GM18505 (cell line): ENCODE data around the gene CITED4.
"Not testable (repeated sequence)": the region's sequence is repeated elsewhere in the genome, so short reads cannot be mapped to it uniquely, and the experiment has no call there.

Experiments used
- ATAC-seq: cut with Tn5 transposase; IDR thresholded peaks from one replicate; pipeline ENCODE4 v1.9.1; 2021; ENCODE audit not compliant: unreplicated experiment
- POLR2A ChIP-seq: IDR thresholded peaks from 4 replicates; pipeline ENCODE4 v1.6.1; 2011; ENCODE audit warnings: borderline replicate concordance; ENCODE audit not compliant: insufficient read depth, insufficient read length; ENCODE audit errors: extremely low read depth

CITED4 gene

GRCh38 chr1:40896482-40896881 lies 34.3 kb upstream of the CITED4 start:
- TF ChIP-seq POLR2A, result no peak
- no peak for ATAC-seq

- TF ChIP-seq POLR2A, result no peak
- no peak for ATAC-seq
These were observed 33.4 kb upstream of the CITED4 start for GRCh38 chr1:40895601-40896000.

GRCh38 chr1:40894858-40895257 lies 32.7 kb upstream of the CITED4 start:
- not testable (repeated sequence) for ATAC-seq

GRCh38 chr1:40894455-40894854 lies 32.3 kb upstream of the CITED4 start:
- no peak for TF ChIP-seq POLR2A
- no peak for ATAC-seq

GRCh38 chr1:40893946-40894345 lies 31.8 kb upstream of the CITED4 start:
- ATAC-seq, result no peak
- no peak for TF ChIP-seq POLR2A

GRCh38 chr1:40892354-40892753 lies 30.2 kb upstream of the CITED4 start:
- TF ChIP-seq POLR2A, result no peak
- no peak for ATAC-seq

- TF ChIP-seq POLR2A, result no peak
- ATAC-seq, result no peak
These were observed 28.6 kb upstream of the CITED4 start for GRCh38 chr1:40890771-40891170.

- ATAC-seq, result no peak
- TF ChIP-seq POLR2A, result no peak
These were observed 25.5 kb upstream of the CITED4 start for GRCh38 chr1:40887652-40888051.

- ATAC-seq, result no peak
- no peak for TF ChIP-seq POLR2A
These were observed 24.8 kb upstream of the CITED4 start for GRCh38 chr1:40887012-40887378.

GRCh38 chr1:40886318-40887011 lies 24.3 kb upstream of the CITED4 start:
- no peak for ATAC-seq
- no peak for TF ChIP-seq POLR2A

- ATAC-seq, result no peak
These were observed 22.1 kb upstream of the CITED4 start for GRCh38 chr1:40884055-40884795.

GRCh38 chr1:40880813-40881549 lies 18.8 kb upstream of the CITED4 start:
- ATAC-seq, result no peak
- no peak for TF ChIP-seq POLR2A

More at GRCh38 chr1:40884055-40884795, 22.1 kb upstream of the CITED4 start:
- no peak for TF ChIP-seq POLR2A

- no peak for TF ChIP-seq POLR2A
- ATAC-seq, result no peak
These were observed 17.5 kb upstream of the CITED4 start for GRCh38 chr1:40879482-40880175.
